Mesodermal cell (in vitro differentiated cells): ENCODE measurements around the gene SYNE1.

Experiments used
- H3K27ac ChIP-seq: 2 replicates; pipeline ENCODE4 v1.7.0; 2013; ENCODE audit warnings: mild to moderate bottlenecking, low read depth, low read length, moderate library complexity; ENCODE audit not compliant: severe bottlenecking
- H3K36me3 ChIP-seq: 2 replicates; pipeline ENCODE4 v1.7.1; 2013; ENCODE audit warnings: mild to moderate bottlenecking, low read length, moderate library complexity; ENCODE audit not compliant: control insufficient read depth, insufficient read depth
- H3K4me1 ChIP-seq: one replicate; pipeline ENCODE4 v1.7.1; 2013; ENCODE audit warnings: mild to moderate bottlenecking, low read length; ENCODE audit not compliant: insufficient read depth, control insufficient read depth, poor library complexity, severe bottlenecking
- H3K4me3 ChIP-seq: 2 replicates; pipeline ENCODE4 v1.7.0; 2013; ENCODE audit warnings: low read length, control low read depth, mild to moderate bottlenecking; ENCODE audit not compliant: insufficient read depth, poor library complexity, severe bottlenecking; ENCODE audit errors: extremely low read depth
- H3K9me3 ChIP-seq: 2 replicates; pipeline ENCODE4 v1.7.1; 2013; ENCODE audit warnings: mild to moderate bottlenecking, low read length, moderate library complexity; ENCODE audit not compliant: control insufficient read depth
- WGBS, 2 experiments: methylation state at CpG; one replicate each; pipeline ENCODE4 v1.1.5; 2013; ENCODE audit warnings: missing lambda C conversion rate in 2 of 2; ENCODE audit not compliant: insufficient coverage in 2 of 2; 5-methylcytosine and 5-hydroxymethylcytosine counted together

Gene SYNE1

DNA sequence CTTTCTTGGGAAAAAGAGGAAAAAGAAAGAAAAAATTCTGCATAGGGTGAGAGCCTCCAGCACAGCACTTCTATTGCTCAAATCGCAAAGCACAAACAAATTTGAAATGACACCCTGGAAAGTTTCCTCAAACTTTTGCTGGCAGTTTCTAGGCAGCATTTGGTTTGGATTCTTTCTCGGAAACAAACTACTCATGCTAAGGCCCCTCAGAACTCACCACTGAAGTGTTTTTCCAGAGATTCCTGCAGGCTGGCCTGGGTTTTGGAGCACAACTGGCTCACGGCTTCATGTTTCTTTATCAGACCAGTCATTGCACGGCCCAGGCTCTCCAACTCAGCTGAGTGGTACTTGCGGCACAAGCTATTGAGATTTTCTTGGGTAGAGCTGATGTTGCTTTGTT lies 237.8 kb downstream of the SYNE1 start:
- WGBS, 2 experiments, result 90 to 95% methylated on average over 3 to 4 of the region's 5 CpGs
- Histone ChIP-seq H3K4me1 (peaks cover 18% of the 10 kb centered on the region), H3K4me3 (no peak overlapping the region), H3K9me3 (no peaks in the 10 kb centered on the region), H3K27ac (peak overlapping the region; percentile 10), H3K36me3 (no peaks in the 10 kb centered on the region)

DNA sequence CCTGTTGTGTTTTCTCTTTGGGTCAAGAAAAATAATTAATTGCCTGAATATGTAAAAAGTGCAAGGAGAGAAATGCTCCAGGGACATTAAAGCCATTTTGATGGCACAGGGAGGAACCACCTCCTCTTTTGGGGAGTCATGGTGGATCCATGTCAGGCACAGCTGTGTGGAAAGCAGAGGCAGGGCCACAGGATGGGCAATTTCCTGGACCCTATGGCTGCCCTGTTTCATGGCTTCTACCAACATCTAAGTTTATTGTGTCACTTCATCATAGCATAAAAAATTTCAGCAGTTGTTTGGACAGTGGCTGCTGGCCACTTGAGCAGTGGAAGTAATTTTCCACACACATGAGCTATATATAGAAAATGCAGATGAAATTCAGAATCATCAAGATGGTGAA lies 238.2 kb downstream of the SYNE1 start:
- H3K9me3 ChIP-seq, result no peaks in the 10 kb centered on the region
- H3K4me3 ChIP-seq, result no peak overlapping the region
- peak overlapping the region; percentile 10 for H3K27ac ChIP-seq
- H3K4me1 ChIP-seq, result peaks cover 18% of the 10 kb centered on the region
- H3K36me3 ChIP-seq, result no peaks in the 10 kb centered on the region

DNA sequence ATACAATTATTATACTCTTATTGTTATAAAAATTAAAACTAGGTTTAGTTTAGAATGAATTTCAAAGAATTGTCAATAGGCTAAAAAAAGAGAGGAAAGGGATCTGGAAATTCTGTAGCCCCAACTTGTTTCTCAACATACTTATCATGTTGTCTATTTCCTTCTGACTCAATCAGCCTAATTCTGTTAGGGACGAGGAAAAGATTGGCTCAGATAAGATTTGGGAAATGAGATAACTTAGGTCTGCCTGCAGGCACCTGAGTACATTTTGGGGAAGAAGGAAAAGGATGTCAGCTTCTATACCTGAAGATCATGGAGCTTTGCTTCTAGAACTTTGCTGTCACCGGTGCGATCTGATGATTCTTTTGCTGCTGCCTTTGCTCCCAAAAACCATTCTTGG lies 238.8 kb downstream of the SYNE1 start:
- no peaks in the 10 kb centered on the region for H3K9me3 ChIP-seq
- no peaks in the 10 kb centered on the region for H3K36me3 ChIP-seq
- WGBS, 2 experiments, result 100% methylated on average over 1 of the region's 3 CpGs; no CpG with 5 or more reads in 1 of the 2 experiments
- no peak overlapping the region for H3K27ac ChIP-seq
- H3K4me3 ChIP-seq, result no peak overlapping the region
- H3K4me1 ChIP-seq, result peaks cover 18% of the 10 kb centered on the region

DNA sequence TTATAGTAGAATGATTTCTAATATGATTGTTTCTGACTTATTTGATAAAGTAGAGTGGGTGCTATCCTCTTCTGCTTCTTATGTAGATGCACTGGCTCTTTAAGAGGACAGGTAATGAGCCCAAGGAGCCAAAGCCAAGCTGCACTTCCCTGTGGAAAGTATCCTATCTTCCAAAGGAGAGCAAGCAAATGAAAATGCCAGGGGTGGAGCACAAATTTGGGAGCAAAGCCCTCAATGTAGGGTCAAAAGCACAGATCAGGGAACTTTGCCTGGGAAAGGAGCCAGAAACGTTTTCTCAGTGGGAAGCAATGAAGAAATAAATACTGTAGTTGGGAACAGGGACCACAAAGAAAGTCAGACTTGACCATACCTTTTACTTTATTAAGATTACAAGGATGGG lies 242.9 kb downstream of the SYNE1 start:
- H3K4me3 ChIP-seq, result no peak overlapping the region
- WGBS, 2 experiments, result 20 to 67% methylated on average over 1 of the region's 1 CpG
- no peaks in the 10 kb centered on the region for H3K9me3 ChIP-seq
- H3K27ac ChIP-seq, result no peak overlapping the region
- peaks cover 11% of the 10 kb centered on the region for H3K4me1 ChIP-seq
- H3K36me3 ChIP-seq, result no peaks in the 10 kb centered on the region

GRCh38 chr6:152391179-152391880 lies 245.8 kb downstream of the SYNE1 start:
- H3K27ac ChIP-seq, result no peak overlapping the region
- 95 to 100% methylated on average over 2 to 5 of the region's 6 CpGs for WGBS, 2 experiments

GRCh38 chr6:152387091-152387490 lies 250.1 kb downstream of the SYNE1 start:
- H3K36me3 ChIP-seq, result no peaks in the 10 kb centered on the region
- WGBS, 2 experiments, result 85 to 90% methylated on average over 3 to 5 of the region's 6 CpGs
- H3K4me3 ChIP-seq, result no peak overlapping the region
- H3K27ac ChIP-seq, result no peak overlapping the region
- H3K4me1 ChIP-seq, result no peaks in the 10 kb centered on the region
- no peaks in the 10 kb centered on the region for H3K9me3 ChIP-seq

More at GRCh38 chr6:152391179-152391880, 245.8 kb downstream of the SYNE1 start:
- Histone ChIP-seq H3K4me3 (no peak overlapping the region), H3K9me3 (no peaks in the 10 kb centered on the region), H3K4me1 (no peaks in the 10 kb centered on the region), H3K36me3 (no peaks in the 10 kb centered on the region)

DNA sequence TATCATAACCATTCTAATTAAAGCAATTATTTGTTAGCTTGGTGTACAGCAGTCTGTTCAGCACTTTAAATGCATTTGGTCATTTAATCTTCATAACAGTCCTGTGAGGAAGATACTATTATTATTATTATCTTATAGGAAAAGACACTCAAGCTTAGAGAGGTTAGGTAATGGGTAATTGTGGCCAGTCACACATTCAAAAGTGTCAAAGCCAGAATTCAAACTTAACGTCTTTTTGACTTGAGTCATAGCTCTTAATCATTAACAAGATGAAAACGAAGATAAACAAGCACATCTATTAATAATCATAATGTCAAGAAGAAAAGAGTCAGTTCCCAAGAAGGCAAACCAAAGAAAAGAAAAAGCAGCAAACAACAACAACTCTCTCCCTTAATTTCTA lies 251.0 kb downstream of the SYNE1 start:
- no peaks in the 10 kb centered on the region for H3K36me3 ChIP-seq
- peaks cover 6% of the 10 kb centered on the region for H3K4me1 ChIP-seq
- no peak overlapping the region for H3K27ac ChIP-seq
- WGBS, 2 experiments, result no CpG with 5 or more reads among the region's 2 CpGs
- H3K4me3 ChIP-seq, result no peak overlapping the region
- H3K9me3 ChIP-seq, result no peaks in the 10 kb centered on the region

DNA sequence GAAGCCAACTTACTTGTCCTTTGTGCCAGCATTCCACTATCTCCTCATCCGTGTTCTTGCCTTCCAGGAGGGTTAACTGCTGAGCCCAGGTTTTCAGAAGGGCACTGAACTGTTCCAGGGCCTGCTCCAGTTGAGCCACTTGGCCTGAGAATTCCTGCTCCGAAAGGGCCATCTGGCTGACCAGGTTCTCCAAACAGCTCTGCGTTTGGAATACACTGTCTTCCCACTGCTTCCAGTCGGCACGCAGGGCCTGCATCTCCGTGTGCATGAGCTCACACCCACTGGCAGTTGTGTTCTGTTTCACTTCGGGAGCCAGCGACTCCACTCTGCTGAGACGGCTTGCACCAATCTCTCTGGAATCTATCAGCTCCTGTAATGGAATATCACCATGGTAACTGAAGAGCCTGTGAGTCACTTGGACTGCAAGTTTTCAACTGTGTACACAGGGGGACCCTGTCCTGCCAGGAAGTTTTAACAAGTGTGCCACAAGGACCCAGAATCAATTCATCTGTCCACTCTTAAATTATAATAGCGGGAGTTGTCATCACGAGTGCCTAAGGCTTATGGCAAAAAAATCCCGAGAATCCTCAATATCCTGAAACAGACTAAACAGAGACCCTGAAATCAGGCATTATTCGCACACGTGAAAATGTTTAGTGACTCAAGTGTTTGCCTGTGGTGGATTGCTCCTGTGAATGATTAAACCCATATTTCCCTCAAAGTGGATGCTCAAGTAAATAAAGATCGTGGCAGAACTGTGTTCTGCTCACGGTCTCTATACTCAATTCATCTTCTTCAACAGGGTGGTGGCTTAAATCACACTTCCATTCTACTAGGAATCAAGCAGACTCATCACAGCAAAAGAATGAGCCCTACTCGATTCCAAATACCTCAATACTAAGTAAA lies 255.9 kb downstream of the SYNE1 start:
- Histone ChIP-seq H3K27ac (peak overlapping the region; percentile 94), H3K9me3 (no peaks in the 10 kb centered on the region), H3K4me3 (peak overlapping the region; percentile 41), H3K36me3 (peaks cover 2% of the 10 kb centered on the region), H3K4me1 (peaks cover 10% of the 10 kb centered on the region)
- 76% methylated on average over 12 to 16 of the region's 17 CpGs for WGBS, 2 experiments

GRCh38 chr6:152380351-152380767 lies 256.8 kb downstream of the SYNE1 start:
- Histone ChIP-seq H3K36me3 (peaks cover 10% of the 10 kb centered on the region), H3K4me1 (peaks cover 10% of the 10 kb centered on the region), H3K4me3 (peak overlapping the region; percentile 41), H3K9me3 (no peaks in the 10 kb centered on the region), H3K27ac (peak overlapping the region; percentile 94)
- 37 to 40% methylated on average over 1 to 4 of the region's 5 CpGs for WGBS, 2 experiments

DNA sequence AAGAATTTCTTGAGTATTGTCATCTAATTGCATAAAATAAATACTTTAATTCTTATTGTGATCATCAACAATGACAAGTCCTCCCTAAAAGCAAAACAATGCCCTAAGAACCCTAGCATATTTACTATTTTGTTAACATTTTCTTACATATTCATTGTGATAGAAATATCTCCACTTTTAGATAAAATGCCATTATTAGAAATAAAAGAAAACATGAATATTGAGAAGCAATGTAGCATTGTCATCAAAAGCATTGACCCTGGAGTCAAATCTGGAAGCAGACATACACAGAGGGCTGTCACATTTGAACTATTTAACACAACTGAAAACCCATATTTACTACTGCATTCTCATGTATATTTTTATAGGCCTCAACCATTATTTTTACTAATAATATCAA lies 257.7 kb downstream of the SYNE1 start:
- peaks cover 16% of the 10 kb centered on the region for H3K36me3 ChIP-seq
- H3K4me3 ChIP-seq, result peak overlapping the region; percentile 41

DNA sequence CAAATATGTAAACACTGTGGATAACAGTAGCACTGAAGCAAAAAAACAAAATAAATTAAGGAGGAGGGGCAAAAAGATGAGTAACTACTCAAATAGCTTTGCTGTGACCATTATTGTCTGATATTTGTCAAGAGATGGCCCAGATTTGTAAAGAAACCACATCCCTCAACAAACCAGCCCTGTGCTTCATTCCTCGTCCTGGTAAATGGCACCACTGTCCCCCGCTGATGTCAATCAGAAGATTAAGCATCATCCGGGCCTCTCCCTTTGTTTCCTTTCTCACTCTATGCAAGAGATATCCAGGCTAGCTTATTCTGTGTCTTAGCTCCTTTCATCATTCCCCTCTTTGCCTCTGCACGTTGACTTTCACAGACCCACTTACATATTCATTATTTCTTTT lies 259.0 kb downstream of the SYNE1 start:
- Histone ChIP-seq H3K4me3 (no peak overlapping the region), H3K36me3 (peaks cover 21% of the 10 kb centered on the region), H3K4me1 (peaks cover 10% of the 10 kb centered on the region), H3K27ac (no peak overlapping the region), H3K9me3 (no peaks in the 10 kb centered on the region)
- 70 to 73% methylated on average over 4 of the region's 4 CpGs for WGBS, 2 experiments

More for the DNA sequence above, 257.7 kb downstream of the SYNE1 start:
- Histone ChIP-seq H3K9me3 (no peaks in the 10 kb centered on the region), H3K4me1 (peaks cover 10% of the 10 kb centered on the region), H3K27ac (peak overlapping the region; percentile 94)
